Ureter (tissue), 1 donor: Measurements from ENCODE around the gene DAB2. TPM values are rescaled to one million over a fixed set of nuclear protein-coding genes. Genes with fewer than 3 reads are reported as not detected.
"Not testable (repeated sequence)": the region's sequence is repeated elsewhere in the genome, so short reads cannot be mapped to it uniquely, and the experiment has no call there.

Experiments
- DNase-seq: peaks from one replicate; pipeline ENCODE4 v3.0.0-alpha.2; 2020; ENCODE audit warnings: low spot score
- total RNA-seq: library from RNA; stranded (reverse); gene quantifications from one replicate; pipeline ENCODE4 v1.2.4, GENCODE V29; 2023
- donor health status: DM: yes; HTN: yes; CAD: no.

Gene DAB2
- total RNA-seq, 1 donor from 2014 or later = 77.2 TPM

DNA sequence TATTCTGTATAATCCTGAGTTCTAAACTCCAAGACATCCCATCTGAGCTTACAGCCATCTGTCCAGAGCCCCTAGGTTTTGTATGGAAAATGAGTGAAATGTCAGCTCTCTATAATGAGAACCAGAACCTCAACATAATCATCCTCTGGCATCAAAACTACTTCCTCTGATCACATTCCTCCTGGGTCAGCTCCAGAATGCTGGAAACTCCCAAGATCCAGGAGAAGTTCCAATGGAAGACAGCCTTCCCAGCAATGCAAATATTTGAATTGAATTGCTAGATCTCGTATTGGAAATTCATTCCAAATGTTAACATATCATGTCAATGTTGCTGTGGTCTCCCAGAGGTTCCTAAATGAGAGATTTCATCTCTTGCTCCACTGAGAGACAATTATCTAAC lies 84.3 kb downstream of the DAB2 start:
- no peak for DNase-seq

- no peak for DNase-seq
Measured at GRCh38 chr5:39337252-39337915, 87.4 kb downstream of the DAB2 start.

DNA sequence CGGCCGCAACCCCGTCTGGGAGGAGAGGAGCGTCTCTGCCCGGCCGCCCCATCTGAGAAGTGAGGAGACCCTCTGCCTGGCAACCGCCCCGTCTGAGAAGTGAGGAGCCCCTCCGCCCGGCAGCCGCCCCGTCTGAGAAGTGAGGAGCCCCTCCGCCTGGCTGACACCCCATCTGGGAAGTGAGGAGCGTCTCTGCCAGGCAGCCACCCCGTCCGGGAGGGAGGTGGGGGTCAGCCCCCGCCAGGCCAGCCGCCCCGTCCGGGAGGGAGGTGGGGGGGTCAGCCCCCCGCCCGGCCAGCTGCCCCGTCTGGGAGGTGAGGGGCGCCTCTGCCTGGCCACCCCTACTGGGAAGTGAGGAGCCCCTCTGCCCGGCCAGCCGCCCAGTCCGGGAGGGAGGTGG lies 90.5 kb downstream of the DAB2 start:
- not testable (repeated sequence) for DNase-seq

DNA sequence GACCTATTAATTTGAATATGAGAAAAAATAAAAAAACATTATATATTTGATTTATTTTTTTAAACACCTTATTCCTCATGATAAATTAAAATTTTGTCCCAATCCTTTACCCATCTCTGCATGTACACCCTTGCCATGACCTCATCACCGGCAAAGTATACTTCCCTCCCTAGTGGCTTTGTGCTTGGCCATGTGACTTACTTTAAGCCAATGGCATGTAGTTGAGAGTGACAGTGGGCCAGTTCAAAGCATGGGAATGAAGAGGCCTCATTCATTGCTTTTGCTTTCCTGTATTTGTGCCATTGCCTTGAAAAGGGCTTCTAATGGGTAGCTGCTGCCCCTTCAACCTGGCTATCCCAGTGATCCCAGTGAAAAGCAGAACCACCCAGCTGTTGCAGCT lies 91.7 kb downstream of the DAB2 start:
- no peak for DNase-seq

- no peak for DNase-seq
Measured at GRCh38 chr5:39331861-39332381, 92.9 kb downstream of the DAB2 start.

DNA sequence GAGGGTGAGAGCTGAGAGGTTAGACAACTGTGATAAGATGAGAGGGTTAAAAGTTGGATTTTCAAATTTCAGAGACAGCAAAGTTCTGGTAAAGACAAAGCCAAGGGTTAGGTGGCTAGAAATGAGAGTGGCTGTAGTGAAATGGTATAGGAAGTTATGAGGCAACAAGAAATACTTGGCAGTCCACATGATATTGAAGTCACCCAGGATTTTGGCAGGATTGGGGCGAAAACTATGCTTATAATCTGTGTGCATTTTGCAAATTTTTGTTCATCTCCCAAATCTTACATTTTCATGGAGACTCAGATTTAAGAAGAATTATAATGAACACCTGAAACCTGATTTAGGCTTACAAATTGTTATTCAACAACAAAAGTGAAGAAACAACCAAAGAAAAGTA lies 96.0 kb downstream of the DAB2 start:
- DNase-seq = no peak

DNA sequence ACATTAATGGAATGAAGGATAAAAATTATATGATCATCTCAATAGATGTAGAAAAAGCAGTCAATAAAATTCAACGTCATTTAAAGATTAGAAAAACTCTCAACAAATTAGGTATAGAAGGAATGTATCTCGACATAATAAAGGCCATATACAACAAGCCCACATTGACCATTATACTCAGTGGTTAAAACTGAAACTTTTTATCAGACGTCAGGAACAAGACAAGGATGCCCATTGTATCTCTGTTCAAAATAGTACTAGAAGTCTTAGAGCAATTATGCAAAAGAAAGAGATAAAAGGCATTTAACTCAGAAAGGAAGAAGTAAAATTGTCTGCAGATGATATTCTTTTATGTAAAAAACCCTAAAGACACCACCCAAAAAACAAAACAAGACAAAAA lies 101.2 kb downstream of the DAB2 start:
- no peak for DNase-seq

Other genes with a start within 250 kb of the DAB2 start
- 17.9 TPM for gene FYB1, start 205.4 kb downstream of the DAB2 start, total RNA-seq
- gene C9, start 60.5 kb downstream of the DAB2 start, total RNA-seq = not detected